ENCODE data around the gene XPO4. TPM values are rescaled to one million over a fixed set of nuclear protein-coding genes. Genes with fewer than 3 reads are reported as not detected.

The XPO4 gene
- total RNA-seq, 3 donors from 2014 or later: 17.1 to 24.6 (median 17.7) TPM

- peak overlapping the region in 1 of 2 donors; percentile 1 for H3K27ac ChIP-seq
- no peaks in the 10 kb centered on the region for H3K27me3 ChIP-seq
- H3K9me3 ChIP-seq: no peaks in the 10 kb centered on the region
- no peaks in the 10 kb centered on the region for H3K4me1 ChIP-seq
- no peak for DNase-seq (ENCODE audit: low spot score in 2 of 2)
- no peaks in the 10 kb centered on the region for H3K36me3 ChIP-seq
- H3K4me3 ChIP-seq: peak overlapping the region in 1 of 3 donors; percentile 28
- intact Hi-C loops (cut with DNase I; ENCODE audit: low total_unique reads): no loop called here
- no peak for TF ChIP-seq POLR2AphosphoS5 (IDR thresholded peaks at IDR 0.05)
- peak; percentile 45 to 74 (median 71) for TF ChIP-seq CTCF (IDR thresholded peaks at IDR 0.05)
Measured at GRCh38 chr13:20828539-20829364, 73.8 kb downstream of the XPO4 start.

- H3K4me1 ChIP-seq: no peaks in the 10 kb centered on the region
- TF ChIP-seq CTCF (IDR thresholded peaks at IDR 0.05) (no peak), POLR2AphosphoS5 (IDR thresholded peaks at IDR 0.05) (no peak), POLR2A (IDR thresholded peaks at IDR 0.05) (no peak)
- no peaks in the 10 kb centered on the region for H3K9me3 ChIP-seq
- no peak overlapping the region for H3K27ac ChIP-seq
- no peak overlapping the region for H3K4me3 ChIP-seq
- no peak for DNase-seq (ENCODE audit: low spot score in 2 of 2)
- no peaks in the 10 kb centered on the region for H3K36me3 ChIP-seq
- intact Hi-C loops (cut with DNase I; ENCODE audit: low total_unique reads): no loop called here
- H3K27me3 ChIP-seq: no peaks in the 10 kb centered on the region
Measured at GRCh38 chr13:20826843-20827560, 75.5 kb downstream of the XPO4 start.

- no peak for DNase-seq (ENCODE audit: low spot score in 2 of 2)
- no peak for TF ChIP-seq POLR2A (IDR thresholded peaks at IDR 0.05)
- no peak for TF ChIP-seq CTCF (IDR thresholded peaks at IDR 0.05)
- no peak for TF ChIP-seq POLR2AphosphoS5 (IDR thresholded peaks at IDR 0.05)
- Histone ChIP-seq H3K36me3 (no peaks in the 10 kb centered on the region), H3K4me3 (no peak overlapping the region), H3K4me1 (no peaks in the 10 kb centered on the region), H3K9me3 (no peaks in the 10 kb centered on the region), H3K27ac (no peak overlapping the region), H3K27me3 (no peaks in the 10 kb centered on the region)
- intact Hi-C loops (cut with DNase I; ENCODE audit: low total_unique reads): no loop called here
Measured at GRCh38 chr13:20826301-20826700, 76.2 kb downstream of the XPO4 start.

- H3K27ac ChIP-seq: no peak overlapping the region
- H3K4me1 ChIP-seq: no peaks in the 10 kb centered on the region
- intact Hi-C loops (cut with DNase I; ENCODE audit: low total_unique reads): no loop called here
- no peak overlapping the region for H3K4me3 ChIP-seq
- H3K36me3 ChIP-seq: no peaks in the 10 kb centered on the region
- H3K27me3 ChIP-seq: no peaks in the 10 kb centered on the region
- no peaks in the 10 kb centered on the region for H3K9me3 ChIP-seq
- TF ChIP-seq POLR2A (IDR thresholded peaks at IDR 0.05) (no peak), POLR2AphosphoS5 (IDR thresholded peaks at IDR 0.05) (no peak), CTCF (IDR thresholded peaks at IDR 0.05) (no peak)
- no peak for DNase-seq (ENCODE audit: low spot score in 2 of 2)
Measured at GRCh38 chr13:20825477-20825875, 77.1 kb downstream of the XPO4 start.

All from breast epithelium (tissue), 4 donors.